NB4 (cell line): ENCODE measurements around the gene GMIP.

Source experiments
- DNase-seq: peaks from one replicate; pipeline ENCODE4 v3.0.0; 2010; ENCODE audit warnings: low read depth
- H3K4me3 ChIP-seq: one replicate; pipeline ENCODE4 v1.5.1; 2011; ENCODE audit warnings: mild to moderate bottlenecking, low read depth, low read length, moderate library complexity
- CTCF ChIP-seq: IDR thresholded peaks from one replicate; pipeline ENCODE4 v1.5.1; 2012; ENCODE audit warnings: low read depth, low read length
- MAX ChIP-seq: IDR thresholded peaks from 2 replicates; pipeline ENCODE4 v1.6.1; 2011; ENCODE audit warnings: low read depth, low read length
- MYC ChIP-seq: IDR thresholded peaks from 2 replicates; pipeline ENCODE4 v1.6.1; 2011; ENCODE audit warnings: low read depth, low read length
- POLR2A ChIP-seq: IDR thresholded peaks from 2 replicates; pipeline ENCODE4 v1.6.1; 2011; ENCODE audit warnings: mild to moderate bottlenecking; ENCODE audit not compliant: insufficient read length; ENCODE audit errors: extremely low read depth

GMIP gene

GRCh38 chr19:19649155-19649554 is 5.7 kb upstream of the GMIP start:
- no peak overlapping the region for H3K4me3 ChIP-seq
- no peak for DNase-seq
- TF ChIP-seq POLR2A = no peak
- no peak for TF ChIP-seq CTCF
- TF ChIP-seq MYC = no peak
- no peak for TF ChIP-seq MAX

GRCh38 chr19:19647037-19647835 is 3.8 kb upstream of the GMIP start:
- TF ChIP-seq MAX = no peak
- TF ChIP-seq MYC = no peak
- no peak for TF ChIP-seq POLR2A
- TF ChIP-seq CTCF = no peak
- no peak for DNase-seq
- no peak overlapping the region for H3K4me3 ChIP-seq

- no peak for TF ChIP-seq MAX
- no peak for TF ChIP-seq POLR2A
- no peak for TF ChIP-seq MYC
- TF ChIP-seq CTCF = no peak
- H3K4me3 ChIP-seq = no peak overlapping the region
- no peak for DNase-seq
Measured at GRCh38 chr19:19645233-19645870, 1.9 kb upstream of the GMIP start.

- H3K4me3 ChIP-seq = no peak overlapping the region
- no peak for DNase-seq
- TF ChIP-seq CTCF (no peak), MAX (no peak), POLR2A (no peak), MYC (no peak)
Measured at GRCh38 chr19:19644054-19644388, 564 bp upstream of the GMIP start.

GRCh38 chr19:19642506-19643157 is 825 bp downstream of the GMIP start:
- H3K4me3 ChIP-seq = peak overlapping the region; percentile 85
- TF ChIP-seq MYC = no peak
- TF ChIP-seq CTCF = peak; percentile 1
- no peak for TF ChIP-seq MAX
- DNase-seq = peak; percentile 73
